ENCODE data around the gene TRMO. TPM values are rescaled to one million over a fixed set of nuclear protein-coding genes. Genes with fewer than 3 reads are reported as not detected.
A peak's percentile ranks its signal among the peaks of the same experiment; 100 is the strongest.

Gene TRMO
- total and polyA plus RNA-seq, 12 donors = 4.4 to 12.8 (median 7.8) TPM

GRCh38 chr9:97924386-97924785, 2.1 kb upstream of the TRMO start:
- no peaks in the 10 kb centered on the region for H3K9me3 ChIP-seq
- ATAC-seq (no peak), DNase-seq (no peak)
- no peak for TF ChIP-seq CTCF (IDR thresholded peaks at IDR 0.05)
- WGBS, 2 donors = 56 to 58% methylated on average over 4 of the region's 4 CpGs
- intact Hi-C loops (cut with DNase I) = loop anchor here in 8 of 10 donors (2.0 to 10.0 kb wide), 6 partner anchors 56 to 338 kb away; no protein-coding TSS in a partner anchor
- H3K27me3 ChIP-seq = peaks cover 0 to 35% (median 7%) of the 10 kb centered on the region in 7 donors
- no peaks in the 10 kb centered on the region for H3K36me3 ChIP-seq
- H3K4me1 ChIP-seq = peaks cover 6 to 37% (median 17%) of the 10 kb centered on the region in 9 donors
- H3K4me3 ChIP-seq = no peak overlapping the region
- H3K27ac ChIP-seq = peak overlapping the region in 1 of 10 donors; percentile 1

GRCh38 chr9:97923529-97924108, 1.3 kb upstream of the TRMO start:
- DNase-seq (peak; percentile 50 to 84), ATAC-seq (peak in 7 of 8 donors; percentile 18 to 49 (median 31))
- H3K4me1 ChIP-seq = peaks cover 6 to 43% (median 17%) of the 10 kb centered on the region in 9 donors
- H3K27me3 ChIP-seq = peaks cover 0 to 28% (median 7%) of the 10 kb centered on the region in 7 donors
- TF ChIP-seq CTCF (IDR thresholded peaks at IDR 0.05) = peak; percentile 53 to 90 (median 80)
- peak overlapping the region in 7 of 10 donors; percentile 5 to 64 (median 61) for H3K4me3 ChIP-seq
- peak overlapping the region in 7 of 10 donors; percentile 10 to 100 (median 95) for H3K27ac ChIP-seq
- WGBS, 2 donors = 0% methylated on average over 8 of the region's 8 CpGs
- no peaks in the 10 kb centered on the region for H3K36me3 ChIP-seq
- intact Hi-C loops (cut with DNase I) = loop anchor here (1.0 to 10.0 kb wide), 13 partner anchors 57 to 339 kb away; partner anchors contain the start of genes ANP32B (in 3 of the 10), NANS (in 2 of the 10) and TBC1D2 (in 1 of the 10)
- H3K9me3 ChIP-seq = no peaks in the 10 kb centered on the region

- no peak overlapping the region for H3K4me3 ChIP-seq
- peak overlapping the region in 1 of 10 donors; percentile 96 for H3K27ac ChIP-seq
- H3K4me1 ChIP-seq = peaks cover 6 to 43% (median 17%) of the 10 kb centered on the region in 9 donors
- peaks cover 0 to 22% (median 7%) of the 10 kb centered on the region in 9 donors for H3K36me3 ChIP-seq
- intact Hi-C loops (cut with DNase I) = no loop called here
- TF ChIP-seq CTCF (IDR thresholded peaks at IDR 0.05) = no peak
- no peaks in the 10 kb centered on the region for H3K27me3 ChIP-seq
- no peak for ATAC-seq
- no peaks in the 10 kb centered on the region for H3K9me3 ChIP-seq
- DNase-seq = no peak
Observed at GRCh38 chr9:97919217-97919813, 3.0 kb downstream of the TRMO start.

GRCh38 chr9:97918611-97919010, 3.7 kb downstream of the TRMO start:
- H3K4me3 ChIP-seq = no peak overlapping the region
- no peak for ATAC-seq
- H3K27me3 ChIP-seq = no peaks in the 10 kb centered on the region
- H3K4me1 ChIP-seq = peaks cover 6 to 37% (median 17%) of the 10 kb centered on the region in 9 donors
- no peak for DNase-seq
- peak overlapping the region in 1 of 10 donors; percentile 96 for H3K27ac ChIP-seq
- whole genome bisulfite sequencing, 2 donors = 79 to 86% methylated on average over 4 of the region's 4 CpGs
- H3K36me3 ChIP-seq = peaks cover 0 to 27% (median 11%) of the 10 kb centered on the region in 9 donors
- intact Hi-C loops (cut with DNase I) = no loop called here
- no peaks in the 10 kb centered on the region for H3K9me3 ChIP-seq
- TF ChIP-seq CTCF (IDR thresholded peaks at IDR 0.05) = no peak

Measured in heart right ventricle (tissue), 16 donors.